MV-4-11 (cell line): ENCODE data around the gene CNTN4.

Experiments used
- DNase-seq: peaks from one replicate; lab custom pipeline; 2025; lab: John Stamatoyannopoulos, UW

CNTN4 gene

DNA sequence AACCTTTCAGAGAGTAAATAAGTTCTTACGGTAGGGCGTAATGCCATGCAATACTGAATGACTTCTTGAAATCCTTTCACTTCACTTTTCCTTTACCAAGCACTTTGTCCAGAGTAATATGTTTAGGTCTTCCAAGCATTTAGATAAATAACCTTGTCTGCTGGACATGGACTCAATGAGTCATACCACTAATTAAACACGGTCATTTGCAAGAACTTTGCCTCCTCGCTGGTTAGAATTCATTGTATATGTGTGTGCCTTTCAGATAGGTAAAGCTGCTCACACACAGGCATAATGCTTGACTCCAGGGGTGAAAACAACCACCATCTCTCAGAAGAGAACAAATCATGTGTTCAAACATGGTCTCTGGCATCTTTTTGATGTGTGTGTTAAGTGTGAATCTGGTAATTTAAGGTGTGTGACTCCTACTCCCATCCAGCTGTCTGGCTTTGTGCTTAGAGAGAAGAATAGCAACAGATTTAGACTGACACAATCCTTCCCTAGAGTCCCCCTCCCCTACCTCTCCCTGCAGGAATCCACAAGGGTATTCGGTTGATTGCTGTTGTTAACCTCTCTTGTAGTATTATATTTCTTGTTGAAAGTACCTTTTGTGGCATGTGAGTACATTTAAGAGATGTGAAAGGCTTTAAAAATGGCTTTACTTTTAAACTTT is 419.0 kb downstream of the CNTN4 start:
- peak; percentile 15 for DNase-seq

DNA sequence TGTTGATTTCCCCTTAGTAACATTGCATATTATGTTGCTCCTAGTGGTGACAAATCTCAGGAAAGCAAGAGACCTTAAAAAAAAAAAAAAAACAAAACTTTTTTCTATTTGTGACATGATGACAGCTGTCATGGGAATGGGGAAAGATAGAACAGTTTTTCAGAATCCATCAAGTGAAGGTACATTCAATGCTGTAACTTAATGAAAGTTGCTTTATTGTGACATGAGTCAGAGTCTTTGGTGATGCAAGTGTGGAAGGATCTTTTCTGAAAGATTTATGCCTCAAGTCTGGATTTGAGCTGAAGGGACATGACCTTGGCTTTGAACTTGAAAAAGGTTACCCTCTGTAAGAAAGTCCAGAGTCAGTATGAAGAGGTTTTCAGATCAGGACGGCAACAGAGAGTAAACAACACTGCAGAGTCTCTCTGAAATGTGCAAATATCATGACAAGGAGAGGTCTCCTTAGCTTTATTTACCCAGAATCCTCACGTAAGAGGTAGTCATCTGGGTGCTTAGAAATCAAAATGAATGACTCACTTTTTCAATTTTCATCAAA is 424.7 kb downstream of the CNTN4 start:
- DNase-seq, result peak; percentile 64

DNA sequence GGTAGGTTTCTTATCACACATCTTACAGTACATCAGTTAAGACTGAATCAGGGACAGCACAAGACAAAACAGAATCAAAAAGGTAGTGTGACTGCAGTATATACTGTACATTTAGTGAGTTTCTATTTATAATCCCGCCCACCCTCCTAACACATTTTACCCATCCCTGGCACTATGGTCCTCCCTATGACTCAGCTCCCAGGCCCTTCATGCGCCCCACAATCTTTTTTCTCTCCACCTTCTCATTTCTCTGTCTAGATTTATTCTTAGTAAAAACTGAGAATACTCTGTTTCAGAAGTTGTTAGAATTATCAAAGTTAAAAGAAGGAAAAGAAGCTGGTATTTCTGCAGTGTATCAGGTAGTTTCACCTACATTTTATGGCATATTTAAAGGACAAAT is 427.3 kb downstream of the CNTN4 start:
- no peak for DNase-seq

DNA sequence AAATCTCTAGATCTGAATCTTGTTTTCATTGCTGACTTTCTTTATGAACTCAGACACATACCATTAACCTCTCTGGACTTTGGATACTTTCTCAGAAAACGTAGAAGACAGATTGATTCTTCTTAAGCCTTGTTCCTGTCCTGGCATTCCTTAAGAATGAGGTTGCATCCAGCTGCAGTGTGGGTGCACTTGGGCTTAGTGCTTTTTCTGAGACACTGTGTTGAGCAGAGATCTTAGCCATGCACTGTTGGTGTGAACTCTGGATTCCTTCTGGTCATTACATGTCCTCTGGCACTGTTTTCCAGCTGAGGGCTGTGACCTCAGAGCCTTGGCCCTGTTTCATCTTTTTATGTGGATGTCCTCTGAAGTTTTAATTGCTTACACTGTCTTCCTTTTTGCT is 428.3 kb downstream of the CNTN4 start:
- no peak for DNase-seq

DNA sequence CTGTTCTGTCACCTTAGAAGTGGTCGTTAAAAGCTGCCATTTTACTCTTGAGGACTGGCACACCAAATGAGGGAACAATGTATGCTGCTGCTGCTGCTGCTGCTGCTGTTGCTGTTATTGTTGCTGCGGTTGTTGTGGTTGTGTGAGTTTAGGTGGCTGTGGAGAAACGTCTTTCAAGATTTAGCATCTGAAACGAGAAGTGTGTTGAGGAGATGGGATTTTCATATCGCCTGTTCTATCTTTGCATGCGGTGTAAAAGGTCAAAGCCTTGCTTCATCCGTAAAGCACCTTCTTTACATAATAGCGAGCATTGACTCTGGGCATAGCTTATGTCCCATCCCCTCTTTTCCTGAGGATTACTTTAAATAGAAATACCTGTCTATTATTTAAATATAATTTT is 428.7 kb downstream of the CNTN4 start:
- DNase-seq, result peak; percentile 94

DNA sequence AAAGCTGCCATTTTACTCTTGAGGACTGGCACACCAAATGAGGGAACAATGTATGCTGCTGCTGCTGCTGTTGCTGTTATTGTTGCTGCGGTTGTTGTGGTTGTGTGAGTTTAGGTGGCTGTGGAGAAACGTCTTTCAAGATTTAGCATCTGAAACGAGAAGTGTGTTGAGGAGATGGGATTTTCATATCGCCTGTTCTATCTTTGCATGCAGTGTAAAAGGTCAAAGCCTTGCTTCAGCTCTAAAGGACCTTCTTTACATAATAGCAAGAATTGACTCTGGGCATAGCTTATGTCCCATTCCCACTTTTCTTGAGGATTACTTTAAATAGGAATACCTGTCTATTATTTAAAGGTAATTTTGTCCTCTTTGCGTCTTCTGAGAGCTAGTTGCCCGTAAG is 436.1 kb downstream of the CNTN4 start:
- DNase-seq, result peak; percentile 90

DNA sequence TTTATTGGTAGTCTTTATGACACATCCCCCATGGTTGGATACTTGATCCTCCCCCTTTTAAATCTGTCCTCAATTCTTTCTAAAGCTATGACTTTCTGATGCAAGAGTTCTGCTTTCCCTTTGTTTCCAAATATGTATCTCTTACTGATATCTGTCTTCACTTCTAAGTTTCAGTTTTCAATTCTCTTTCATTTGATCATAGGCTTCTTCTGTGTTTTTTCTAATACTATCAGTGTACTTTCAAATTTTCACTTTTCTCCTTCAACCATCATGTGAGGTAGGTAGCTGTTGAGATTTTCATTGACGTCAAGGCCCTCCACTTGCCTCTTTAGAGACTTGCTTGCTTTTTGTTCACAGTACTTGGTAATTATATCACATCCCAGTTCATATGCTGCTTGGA is 436.5 kb downstream of the CNTN4 start:
- DNase-seq, result peak; percentile 90

DNA sequence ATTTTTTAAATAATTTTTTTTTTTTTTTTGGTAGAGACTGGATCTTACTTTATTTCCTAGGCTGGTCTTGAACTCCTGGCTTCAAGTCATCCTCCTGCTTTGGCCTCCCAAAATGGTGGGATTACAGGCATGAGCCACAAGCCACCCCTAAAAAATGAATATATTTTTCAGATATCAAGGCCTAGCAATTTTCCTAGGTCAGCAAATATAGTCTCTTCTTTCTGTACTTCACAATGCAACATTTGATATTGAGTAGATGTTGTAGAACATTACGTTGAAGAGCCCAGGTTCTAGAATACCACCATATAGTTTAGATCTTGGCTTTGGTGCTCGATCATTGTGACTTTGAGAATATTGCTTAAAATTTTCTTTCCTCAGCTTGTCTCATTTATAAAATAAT is 437.9 kb downstream of the CNTN4 start:
- DNase-seq, result no peak

DNA sequence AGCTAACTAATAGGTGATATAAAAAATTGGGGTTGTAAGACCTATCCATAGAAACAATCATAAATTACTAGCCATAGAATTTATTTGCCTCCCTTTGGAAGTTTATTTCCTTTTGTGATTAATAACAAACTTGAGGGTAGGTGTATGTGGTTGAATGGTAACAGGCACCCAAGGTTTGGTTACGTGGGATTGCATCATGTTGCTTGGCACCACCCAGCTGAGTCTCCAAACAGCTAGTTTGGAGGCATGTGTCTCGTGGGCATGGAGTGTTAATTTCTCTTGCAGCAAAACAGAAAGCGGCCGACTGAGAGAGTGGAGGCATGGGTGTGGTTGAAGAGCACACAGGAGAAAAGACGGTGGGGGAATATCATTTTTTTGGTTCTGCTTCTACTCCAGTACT is 441.4 kb downstream of the CNTN4 start:
- peak; percentile 66 for DNase-seq

DNA sequence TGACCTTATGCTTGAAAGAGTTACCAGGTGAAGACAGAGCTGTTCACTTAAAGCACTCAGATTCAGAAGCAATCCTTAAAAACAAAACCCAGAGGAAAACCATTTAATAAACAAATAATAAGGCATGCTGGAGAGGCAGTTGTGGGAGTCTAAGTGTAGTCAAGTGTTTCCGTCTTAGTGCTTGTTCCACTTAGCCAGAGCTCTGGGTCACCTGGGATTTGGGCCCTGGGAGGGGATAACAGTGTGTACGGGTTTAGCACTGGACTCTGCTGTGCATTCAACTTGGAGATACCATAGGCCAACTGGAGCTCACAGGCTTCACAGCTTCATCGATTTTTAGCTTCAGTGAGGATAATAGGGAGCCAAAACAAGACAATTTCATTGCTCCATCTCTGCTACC is 444.6 kb downstream of the CNTN4 start:
- no peak for DNase-seq

DNA sequence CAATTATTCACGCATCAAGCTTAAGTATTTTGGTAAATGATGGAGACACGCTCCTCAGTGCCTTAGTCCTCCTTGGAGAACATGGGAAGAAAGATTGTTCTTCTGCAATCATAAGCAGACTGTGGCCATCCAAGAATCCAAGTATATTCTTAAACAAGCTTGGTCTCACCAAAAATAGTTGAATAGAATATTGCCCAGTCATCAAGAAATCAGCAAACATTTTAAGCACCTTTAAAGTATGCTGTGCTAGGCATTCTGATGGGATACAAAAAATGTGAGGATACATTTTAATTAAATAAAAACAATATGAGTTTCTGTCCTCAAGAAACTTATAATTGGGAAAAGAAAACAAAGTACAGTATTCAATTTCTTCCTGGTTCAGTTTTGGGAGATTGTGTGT is 445.5 kb downstream of the CNTN4 start:
- DNase-seq, result no peak

DNA sequence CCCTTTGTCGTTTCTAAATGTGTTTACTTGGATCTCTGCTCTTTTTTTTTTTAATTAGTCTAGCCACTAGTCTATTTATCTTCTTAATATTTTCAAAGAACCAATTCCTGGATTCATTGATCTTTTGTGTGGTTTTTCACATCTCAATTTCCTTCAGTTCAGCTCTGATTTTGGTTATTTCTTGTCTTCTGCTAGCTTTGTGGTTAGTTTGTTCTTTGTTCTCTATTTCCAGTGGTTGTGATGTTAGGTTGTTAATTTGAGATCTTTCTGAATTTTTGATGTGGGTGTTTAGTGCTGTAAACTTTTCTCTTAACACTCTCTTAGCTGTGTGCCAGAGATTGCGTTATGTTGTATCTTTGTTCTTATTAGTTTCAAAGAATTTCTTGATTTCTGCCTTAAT is 446.1 kb downstream of the CNTN4 start:
- peak; percentile 11 for DNase-seq

DNA sequence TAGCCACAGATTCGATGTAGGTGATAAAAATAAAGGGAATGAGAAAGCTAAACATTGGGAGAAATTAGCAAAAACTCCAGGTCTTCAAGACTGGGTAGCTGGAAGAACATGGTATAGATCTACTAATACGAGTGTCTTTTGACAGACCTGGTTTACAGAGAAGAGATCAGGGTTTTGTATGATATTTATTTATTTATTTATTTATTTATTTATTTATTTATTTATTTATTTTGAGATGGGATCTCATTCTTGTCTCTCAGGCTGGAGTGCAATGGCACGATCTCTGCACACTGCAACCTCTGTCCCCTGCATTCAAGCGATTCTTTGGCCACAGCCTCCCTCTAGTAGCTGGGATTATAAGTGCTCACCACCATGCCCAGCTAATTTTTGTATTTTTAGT is 448.4 kb downstream of the CNTN4 start:
- no peak for DNase-seq

DNA sequence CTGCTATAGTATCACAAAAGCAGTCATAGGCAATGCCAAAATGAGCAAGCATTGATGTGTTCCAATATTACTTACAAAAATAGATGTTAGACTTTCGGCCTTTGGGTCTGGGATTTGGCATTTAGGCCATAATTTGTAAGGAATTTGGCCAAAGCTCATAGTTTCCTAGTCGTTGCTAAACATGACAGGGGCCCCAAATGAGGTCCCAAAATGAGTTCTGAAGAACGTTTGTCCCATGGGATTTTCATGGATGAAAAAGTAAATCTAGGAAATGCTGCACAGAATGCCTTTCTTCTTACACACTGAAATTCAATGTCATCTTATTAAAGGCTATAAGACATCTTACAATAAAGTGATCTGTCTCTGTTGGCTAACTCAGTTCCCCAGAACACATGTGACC is 456.0 kb downstream of the CNTN4 start:
- DNase-seq, result no peak

DNA sequence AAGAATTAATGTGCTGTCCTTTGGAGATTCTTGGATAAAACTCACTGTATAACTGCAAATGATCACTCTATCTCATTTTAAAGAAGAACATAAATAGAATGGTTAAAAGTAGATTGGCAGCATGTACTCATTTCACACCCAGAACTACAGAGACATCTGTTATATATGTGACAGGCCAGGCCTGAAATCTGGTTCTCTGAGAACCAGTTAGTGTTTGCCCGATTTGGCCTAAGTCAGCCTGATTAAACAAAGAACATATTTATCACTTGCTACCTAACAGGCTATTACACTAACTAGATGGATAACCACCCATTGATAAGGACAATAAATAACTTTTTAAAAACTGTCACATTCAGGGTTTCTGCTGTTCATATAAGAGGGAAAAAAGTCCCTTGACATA is 460.1 kb downstream of the CNTN4 start:
- DNase-seq, result no peak

DNA sequence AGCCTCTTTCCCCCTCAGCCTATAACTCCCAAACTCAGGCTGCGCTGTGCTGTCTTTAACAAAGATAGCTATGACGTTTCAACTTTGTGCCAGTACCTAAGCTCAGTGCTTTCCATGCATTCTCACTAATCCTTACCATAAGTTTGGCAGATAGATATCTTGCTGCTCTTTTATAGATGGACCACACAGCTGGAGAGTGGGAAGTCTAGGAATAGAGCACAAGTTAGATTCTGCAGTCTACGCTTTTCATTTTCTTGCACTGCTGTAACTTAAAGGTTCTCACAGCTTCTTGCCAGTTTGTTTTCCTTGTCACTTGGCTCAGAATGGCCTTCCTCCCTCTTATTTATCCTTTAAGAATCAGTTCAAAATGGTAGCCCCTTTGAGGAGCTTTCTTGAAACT is 468.8 kb downstream of the CNTN4 start:
- no peak for DNase-seq

DNA sequence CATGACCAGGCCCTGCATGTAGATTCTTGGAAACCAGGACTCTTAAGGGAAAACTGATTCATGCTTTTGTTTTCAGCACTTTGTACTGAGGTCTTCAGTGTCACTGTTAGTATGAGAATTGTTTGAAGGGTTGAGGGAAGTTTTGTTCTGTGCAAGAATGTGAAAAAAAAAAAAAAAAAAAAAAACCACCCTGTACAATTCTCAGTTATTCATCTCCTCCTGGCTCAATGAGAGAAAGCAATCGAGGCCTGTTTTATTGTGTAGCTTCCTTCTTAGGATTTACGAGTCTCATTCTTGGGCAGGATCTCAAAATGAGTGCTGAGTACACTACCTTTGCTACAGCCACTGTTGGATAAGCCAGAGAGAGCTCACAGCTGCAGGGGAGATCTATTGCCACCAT is 469.5 kb downstream of the CNTN4 start:
- no peak for DNase-seq

DNA sequence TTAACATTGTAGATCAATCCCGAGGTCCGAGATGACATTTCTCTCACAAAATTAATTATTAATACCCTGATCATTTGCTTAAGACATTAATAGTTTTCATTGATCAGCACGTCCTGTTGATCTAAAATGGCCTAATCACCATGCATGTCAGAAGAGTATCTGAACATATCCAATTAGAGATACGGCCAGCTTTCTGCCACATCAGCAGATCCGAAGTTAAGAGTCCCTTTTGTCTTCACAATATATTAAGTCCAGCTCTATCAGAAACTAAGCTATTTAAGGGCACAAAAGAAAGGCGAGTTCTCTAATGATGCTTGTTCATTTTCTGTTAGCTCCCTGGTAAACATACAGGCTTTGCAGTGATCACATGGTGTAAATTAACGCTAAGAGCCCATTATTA is 470.3 kb downstream of the CNTN4 start:
- no peak for DNase-seq

DNA sequence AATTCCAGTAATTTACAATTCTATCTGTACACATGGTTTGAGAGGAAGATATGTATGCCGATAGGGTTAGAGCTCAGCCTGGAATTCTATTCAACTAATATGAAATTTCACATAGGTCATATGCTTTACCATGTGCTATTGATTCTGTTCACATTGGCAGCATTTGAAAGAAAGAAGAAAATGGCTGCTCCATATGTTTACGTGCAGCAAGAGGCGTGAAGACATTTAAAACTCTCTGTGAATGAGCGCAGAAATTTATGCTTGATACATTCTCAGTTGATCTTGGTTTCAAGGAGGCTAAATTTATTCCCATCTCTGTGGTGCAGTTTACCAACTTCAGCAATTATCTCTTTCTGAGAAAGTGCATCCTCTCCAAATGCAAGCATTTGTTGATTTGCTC is 478.9 kb downstream of the CNTN4 start:
- DNase-seq, result no peak

DNA sequence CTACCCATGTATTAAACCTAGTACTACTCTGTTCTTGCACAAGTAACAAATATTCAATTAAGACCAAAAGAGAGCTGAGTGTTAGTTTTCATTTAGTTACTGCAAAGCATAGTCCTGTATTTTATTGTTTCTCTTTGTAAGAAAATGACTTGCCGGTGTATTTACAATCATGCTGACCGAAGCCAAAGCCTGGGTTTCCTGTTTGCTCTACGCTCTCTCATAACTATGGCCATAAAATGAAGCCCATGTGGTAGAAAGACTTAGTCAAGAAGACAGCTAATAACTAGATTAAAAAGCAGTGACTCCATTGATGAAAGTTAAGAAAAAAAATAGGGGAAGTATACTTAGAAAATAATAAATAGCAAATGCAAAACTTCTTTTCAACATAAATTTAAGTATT is 479.9 kb downstream of the CNTN4 start:
- no peak for DNase-seq

DNA sequence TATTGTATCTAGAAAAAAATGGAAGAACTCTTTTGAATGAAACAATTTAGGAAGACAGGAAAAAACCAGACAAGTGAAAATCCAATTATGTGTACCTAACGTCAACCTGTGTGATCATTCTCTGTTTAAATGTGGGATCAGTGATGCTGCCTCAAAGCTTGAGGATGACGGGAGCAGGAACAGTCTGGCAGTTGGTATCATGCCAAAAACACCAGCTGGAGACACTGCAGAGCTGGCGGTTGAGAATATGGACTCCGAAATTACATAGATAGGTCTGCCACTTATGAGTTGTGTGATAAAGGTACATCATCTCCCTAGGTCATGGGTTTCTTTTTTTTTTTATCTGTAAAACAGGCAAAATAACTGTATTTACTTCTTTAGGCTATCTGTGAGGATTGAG is 480.5 kb downstream of the CNTN4 start:
- no peak for DNase-seq

DNA sequence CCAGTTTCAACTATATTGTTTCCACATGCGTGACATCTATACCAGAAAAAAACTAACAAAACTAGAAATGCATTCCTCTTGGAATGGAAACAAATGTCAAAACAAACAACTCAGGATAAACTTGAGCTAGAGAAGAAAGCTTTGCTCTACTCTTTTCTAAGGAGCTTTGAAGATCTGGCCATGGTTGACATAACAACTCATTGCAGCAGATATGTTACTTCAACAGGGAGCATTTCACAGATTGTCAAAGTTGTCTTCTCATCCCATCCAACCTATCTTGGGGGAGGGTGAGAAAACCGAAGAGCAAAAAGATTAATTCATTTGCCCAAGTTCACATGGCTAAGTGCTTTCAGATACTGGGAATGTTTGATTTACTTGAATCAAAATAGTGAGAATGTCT is 484.4 kb downstream of the CNTN4 start:
- DNase-seq, result no peak

DNA sequence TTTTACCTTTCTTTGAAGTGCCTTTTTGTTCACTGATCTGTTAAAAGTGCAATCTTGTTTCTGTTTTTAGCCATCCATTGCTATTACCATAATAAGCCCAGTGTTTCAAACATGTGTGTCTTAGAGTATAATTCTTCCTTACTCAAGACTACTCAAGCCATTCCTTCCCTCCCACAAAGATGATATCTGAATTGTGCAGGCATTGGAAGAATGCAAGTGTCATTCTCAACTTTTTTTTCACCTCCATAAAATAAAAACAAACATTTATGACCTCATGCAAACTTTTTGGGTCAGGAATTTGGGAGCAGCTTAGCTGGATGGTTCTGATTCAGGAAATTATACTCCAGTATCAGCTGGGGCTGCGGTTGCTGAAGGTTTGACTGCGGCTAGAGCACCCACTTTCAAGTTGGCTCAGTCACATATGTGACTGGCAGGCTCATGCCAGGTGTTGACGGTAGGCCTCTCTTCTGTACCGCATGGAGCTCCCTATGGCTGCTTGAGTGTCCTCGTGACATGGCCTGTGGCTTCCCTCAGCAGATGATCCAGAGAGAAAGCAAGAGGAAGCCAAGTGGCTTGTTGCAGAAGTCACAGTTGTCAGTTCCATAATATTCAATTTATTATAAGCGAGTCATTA is 490.8 kb downstream of the CNTN4 start:
- peak; percentile 49 for DNase-seq

DNA sequence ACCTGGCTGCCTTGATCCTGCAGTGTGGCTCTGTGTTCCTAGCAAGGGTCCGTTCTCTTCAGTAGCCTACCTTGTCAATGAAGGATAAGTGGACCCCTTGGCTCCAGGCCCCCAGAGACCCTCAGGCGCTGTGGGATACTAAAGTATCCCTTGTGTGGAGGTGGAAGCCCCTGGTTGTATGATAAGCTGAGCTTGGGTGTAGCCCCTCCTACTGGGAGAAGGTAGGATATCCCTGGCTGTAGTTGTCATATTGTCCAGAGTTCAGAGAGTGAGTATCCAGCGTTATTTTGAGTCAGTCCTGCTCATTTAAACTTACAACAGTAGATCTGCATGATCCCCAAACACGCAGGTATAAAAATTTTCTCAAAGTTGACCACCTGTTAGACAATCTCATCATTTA is 496.8 kb downstream of the CNTN4 start:
- no peak for DNase-seq
